Mucosa of stomach (tissue), 1 donor: Measurements from ENCODE around the gene PLA2R1.
"Not testable (repeated sequence)": the region's sequence is repeated elsewhere in the genome, so short reads cannot be mapped to it uniquely, and the experiment has no call there.

Source experiments
- H3K27me3 ChIP-seq: one replicate; pipeline ENCODE4 v1.7.0; 2013; ENCODE audit warnings: mild to moderate bottlenecking, low read length; ENCODE audit not compliant: control insufficient read depth, insufficient read depth
- H3K36me3 ChIP-seq: one replicate; pipeline ENCODE4 v1.7.0; 2013; ENCODE audit warnings: low read length; ENCODE audit not compliant: control insufficient read depth, insufficient read depth
- H3K4me1 ChIP-seq: one replicate; pipeline ENCODE4 v1.7.0; 2013; ENCODE audit warnings: mild to moderate bottlenecking, low read length; ENCODE audit not compliant: control insufficient read depth, insufficient read depth
- H3K4me3 ChIP-seq: one replicate; pipeline ENCODE4 v1.7.0; 2013; ENCODE audit warnings: low read length
- H3K9ac ChIP-seq: one replicate; pipeline ENCODE4 v1.7.0; 2013; ENCODE audit warnings: mild to moderate bottlenecking, low read length, moderate library complexity
- H3K9me3 ChIP-seq: one replicate; pipeline ENCODE4 v1.7.0; 2013; ENCODE audit warnings: mild to moderate bottlenecking, low read length, moderate library complexity; ENCODE audit not compliant: control insufficient read depth
- donor health status: Pancreatic carcinoma.

Gene PLA2R1

DNA sequence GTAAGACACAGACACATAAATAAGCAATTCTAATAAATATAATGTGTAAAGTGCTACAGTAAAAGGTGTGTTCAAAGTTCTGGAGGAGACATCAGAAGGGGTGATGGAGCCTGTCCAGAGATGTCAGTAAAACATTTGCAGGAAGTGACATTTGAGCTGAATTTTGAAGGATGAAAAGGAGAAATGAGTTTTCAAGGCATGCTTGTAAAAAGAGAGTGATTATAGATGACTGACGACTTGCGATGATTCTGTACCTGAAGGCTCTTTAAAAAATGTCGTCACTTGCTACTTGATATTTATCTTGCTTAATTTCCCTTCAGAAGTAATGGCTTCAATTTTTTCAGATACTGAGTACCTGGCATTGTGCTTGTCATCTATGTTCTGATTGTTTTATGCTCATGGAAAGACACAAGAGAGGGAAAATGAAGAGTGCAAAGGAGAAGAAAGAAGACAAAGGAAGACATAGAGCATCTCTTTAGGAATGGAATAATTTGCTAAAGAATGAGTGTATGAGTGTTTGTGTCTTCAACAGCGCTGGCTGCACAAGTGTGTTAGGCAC is 73.9 kb downstream of the PLA2R1 start:
- Histone ChIP-seq H3K27me3 (no peaks in the 10 kb centered on the region), H3K36me3 (no peaks in the 10 kb centered on the region), H3K9me3 (no peaks in the 10 kb centered on the region), H3K9ac (no peak overlapping the region), H3K4me3 (no peak overlapping the region), H3K4me1 (no peaks in the 10 kb centered on the region)

GRCh38 chr2:159987181-159987580 is 75.2 kb downstream of the PLA2R1 start:
- Histone ChIP-seq H3K4me3 (no peak overlapping the region), H3K27me3 (no peaks in the 10 kb centered on the region), H3K9me3 (no peaks in the 10 kb centered on the region), H3K36me3 (no peaks in the 10 kb centered on the region), H3K9ac (no peak overlapping the region), H3K4me1 (no peaks in the 10 kb centered on the region)

- H3K9me3 ChIP-seq, result no peaks in the 10 kb centered on the region
- H3K27me3 ChIP-seq, result no peaks in the 10 kb centered on the region
- H3K4me1 ChIP-seq, result no peaks in the 10 kb centered on the region
- H3K36me3 ChIP-seq, result no peaks in the 10 kb centered on the region
- H3K9ac ChIP-seq, result no peak overlapping the region
- H3K4me3 ChIP-seq, result no peak overlapping the region
Measured at GRCh38 chr2:159985656-159986055, 76.8 kb downstream of the PLA2R1 start.

DNA sequence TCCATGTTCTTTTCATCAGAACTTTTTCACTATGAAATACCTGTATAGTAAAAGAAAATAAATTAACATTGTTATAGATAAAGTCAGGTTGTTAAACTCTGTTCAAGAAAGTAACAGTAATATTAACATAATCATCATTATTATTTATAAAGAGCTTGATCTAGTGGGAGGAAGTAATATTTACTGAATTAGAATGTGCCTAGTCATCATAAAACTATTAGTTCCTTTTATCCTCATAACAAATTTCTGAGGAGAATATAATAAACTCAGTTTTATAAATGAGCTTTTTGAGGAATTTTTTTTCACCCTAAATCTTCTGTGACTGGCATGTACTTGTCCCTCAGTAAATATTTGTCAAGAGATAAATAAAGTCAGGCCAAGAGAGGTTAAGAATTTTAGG is 78.4 kb downstream of the PLA2R1 start:
- no peaks in the 10 kb centered on the region for H3K27me3 ChIP-seq
- H3K9me3 ChIP-seq, result no peaks in the 10 kb centered on the region
- H3K9ac ChIP-seq, result no peak overlapping the region
- no peaks in the 10 kb centered on the region for H3K36me3 ChIP-seq
- no peak overlapping the region for H3K4me3 ChIP-seq
- H3K4me1 ChIP-seq, result no peaks in the 10 kb centered on the region

GRCh38 chr2:159982842-159983785 is 79.3 kb downstream of the PLA2R1 start:
- no peaks in the 10 kb centered on the region for H3K9me3 ChIP-seq

GRCh38 chr2:159982270-159982669 is 80.1 kb downstream of the PLA2R1 start:
- no peaks in the 10 kb centered on the region for H3K9me3 ChIP-seq
- H3K27me3 ChIP-seq, result no peaks in the 10 kb centered on the region
- no peaks in the 10 kb centered on the region for H3K36me3 ChIP-seq
- no peaks in the 10 kb centered on the region for H3K4me1 ChIP-seq
- no peak overlapping the region for H3K4me3 ChIP-seq
- no peak overlapping the region for H3K9ac ChIP-seq

More at GRCh38 chr2:159982842-159983785, 79.3 kb downstream of the PLA2R1 start:
- H3K4me3 ChIP-seq, result no peak overlapping the region
- H3K27me3 ChIP-seq, result no peaks in the 10 kb centered on the region
- no peaks in the 10 kb centered on the region for H3K36me3 ChIP-seq
- H3K4me1 ChIP-seq, result no peaks in the 10 kb centered on the region
- H3K9ac ChIP-seq, result no peak overlapping the region

- H3K9me3 ChIP-seq, result no peaks in the 10 kb centered on the region
- no peaks in the 10 kb centered on the region for H3K36me3 ChIP-seq
- H3K4me1 ChIP-seq, result no peaks in the 10 kb centered on the region
- H3K4me3 ChIP-seq, result no peak overlapping the region
- no peak overlapping the region for H3K9ac ChIP-seq
- H3K27me3 ChIP-seq, result no peaks in the 10 kb centered on the region
Measured at GRCh38 chr2:159976527-159977160, 85.8 kb downstream of the PLA2R1 start.

DNA sequence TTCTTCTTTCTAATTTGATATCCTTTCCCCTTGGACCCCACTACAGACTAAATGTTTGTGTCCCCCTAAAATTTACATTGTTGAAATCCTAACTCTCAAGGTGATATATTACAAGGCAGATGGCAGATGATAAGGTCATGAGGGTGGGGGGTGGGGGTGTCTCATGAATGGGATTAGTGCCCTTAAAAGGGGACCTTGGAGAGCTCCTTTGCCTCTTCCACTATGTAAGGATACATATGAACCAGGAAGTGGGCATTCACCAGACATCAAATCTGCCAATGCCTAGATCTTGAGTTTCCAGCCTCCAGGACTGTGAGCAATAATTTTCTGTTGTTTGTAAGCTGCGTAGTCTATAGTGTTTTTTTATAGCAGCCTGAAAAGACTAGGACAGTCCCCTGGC is 89.1 kb downstream of the PLA2R1 start:
- no peaks in the 10 kb centered on the region for H3K4me1 ChIP-seq
- H3K36me3 ChIP-seq, result no peaks in the 10 kb centered on the region
- H3K9me3 ChIP-seq, result no peaks in the 10 kb centered on the region
- H3K27me3 ChIP-seq, result no peaks in the 10 kb centered on the region
- H3K4me3 ChIP-seq, result no peak overlapping the region
- H3K9ac ChIP-seq, result no peak overlapping the region

GRCh38 chr2:159971365-159972152 is 90.9 kb downstream of the PLA2R1 start:
- Histone ChIP-seq H3K9me3 (no peaks in the 10 kb centered on the region), H3K9ac (no peak overlapping the region), H3K4me3 (no peak overlapping the region), H3K27me3 (no peaks in the 10 kb centered on the region), H3K36me3 (no peaks in the 10 kb centered on the region), H3K4me1 (no peaks in the 10 kb centered on the region)

DNA sequence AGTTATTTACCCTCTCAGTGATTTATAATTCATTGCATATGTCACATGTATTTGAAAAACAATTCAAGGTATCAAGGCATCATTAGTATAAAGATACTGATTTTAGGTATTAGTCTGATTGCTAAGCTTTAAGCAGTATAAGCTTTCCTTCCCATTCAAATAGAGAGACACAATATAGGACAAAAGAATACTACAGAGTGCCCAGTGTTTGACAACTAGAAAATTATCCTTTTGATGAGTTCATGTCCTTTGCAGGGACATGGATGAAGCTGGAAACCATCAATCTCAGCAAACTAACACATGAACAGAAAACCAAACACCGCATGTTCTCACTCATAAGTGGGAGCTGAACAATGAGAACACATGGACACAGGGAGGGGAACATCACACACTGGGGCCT is 91.9 kb downstream of the PLA2R1 start:
- H3K9ac ChIP-seq, H3K4me1 ChIP-seq, H3K9me3 ChIP-seq, H3K36me3 ChIP-seq, H3K4me3 ChIP-seq, H3K27me3 ChIP-seq: not testable (repeated sequence)

- Histone ChIP-seq H3K4me1 (no peaks in the 10 kb centered on the region), H3K27me3 (no peaks in the 10 kb centered on the region), H3K9me3 (no peaks in the 10 kb centered on the region), H3K36me3 (no peaks in the 10 kb centered on the region), H3K9ac (no peak overlapping the region), H3K4me3 (no peak overlapping the region)
Measured at GRCh38 chr2:159968279-159968900, 94.0 kb downstream of the PLA2R1 start.
